Measurements from ENCODE around the gene EFL1.
"Not testable (repeated sequence)": the region's sequence is repeated elsewhere in the genome, so short reads cannot be mapped to it uniquely, and the experiment has no call there.

DNA sequence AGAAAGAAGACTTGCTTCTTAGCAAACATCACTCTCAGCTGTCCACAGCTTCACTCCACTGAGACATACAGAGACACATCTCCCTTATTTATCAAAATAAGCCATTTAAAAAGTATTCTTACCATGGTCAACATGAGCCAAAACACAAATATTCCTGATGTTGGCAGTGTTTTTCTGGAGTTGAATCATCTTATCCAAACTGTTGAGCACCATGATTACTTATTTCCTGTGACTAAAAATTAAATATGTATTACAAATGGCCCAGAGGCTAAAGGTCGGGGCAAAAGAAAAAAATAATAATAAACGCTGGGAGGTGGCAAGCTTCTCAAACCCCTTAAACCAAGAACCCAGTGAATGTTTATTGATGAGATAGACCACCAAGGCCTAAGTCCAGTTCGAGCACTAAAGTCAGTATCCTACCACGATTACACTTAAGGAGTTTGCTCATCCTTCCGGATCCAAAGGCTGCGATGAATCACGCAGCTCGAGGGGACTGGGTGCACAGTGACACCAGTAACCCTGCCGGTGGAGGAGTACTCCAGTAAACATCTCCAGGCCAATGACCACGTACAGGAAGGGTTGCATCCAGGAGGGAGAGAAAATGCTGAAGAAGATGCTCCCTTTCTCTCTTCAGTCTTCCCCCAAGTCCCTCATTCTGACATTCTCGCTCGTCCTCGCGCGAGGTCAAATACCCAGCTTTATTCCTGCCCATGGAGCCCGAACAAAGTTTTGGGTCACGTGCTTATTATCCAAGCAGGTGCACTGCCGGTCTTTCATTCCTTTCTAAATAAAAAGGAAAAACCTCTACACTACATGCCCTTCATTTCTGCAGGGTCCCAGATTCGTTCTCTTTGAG, 740 bp downstream of the EFL1 start:
- TF ChIP-seq, protein P1, sequence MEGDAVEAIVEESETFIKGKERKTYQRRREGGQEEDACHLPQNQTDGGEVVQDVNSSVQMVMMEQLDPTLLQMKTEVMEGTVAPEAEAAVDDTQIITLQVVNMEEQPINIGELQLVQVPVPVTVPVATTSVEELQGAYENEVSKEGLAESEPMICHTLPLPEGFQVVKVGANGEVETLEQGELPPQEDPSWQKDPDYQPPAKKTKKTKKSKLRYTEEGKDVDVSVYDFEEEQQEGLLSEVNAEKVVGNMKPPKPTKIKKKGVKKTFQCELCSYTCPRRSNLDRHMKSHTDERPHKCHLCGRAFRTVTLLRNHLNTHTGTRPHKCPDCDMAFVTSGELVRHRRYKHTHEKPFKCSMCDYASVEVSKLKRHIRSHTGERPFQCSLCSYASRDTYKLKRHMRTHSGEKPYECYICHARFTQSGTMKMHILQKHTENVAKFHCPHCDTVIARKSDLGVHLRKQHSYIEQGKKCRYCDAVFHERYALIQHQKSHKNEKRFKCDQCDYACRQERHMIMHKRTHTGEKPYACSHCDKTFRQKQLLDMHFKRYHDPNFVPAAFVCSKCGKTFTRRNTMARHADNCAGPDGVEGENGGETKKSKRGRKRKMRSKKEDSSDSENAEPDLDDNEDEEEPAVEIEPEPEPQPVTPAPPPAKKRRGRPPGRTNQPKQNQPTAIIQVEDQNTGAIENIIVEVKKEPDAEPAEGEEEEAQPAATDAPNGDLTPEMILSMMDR (IDR thresholded peaks at IDR 0.05; ENCODE audit: low read depth, low read length, missing input control), result not testable (repeated sequence)
- TF ChIP-seq JUND (IDR thresholded peaks at IDR 0.05); TAF1 (conservative IDR thresholded peaks at IDR 0.05); GABPA (IDR thresholded peaks at IDR 0.05 in 1 of 2, conservative IDR thresholded peaks at IDR 0.05 in 1 of 2); SP1 (IDR thresholded peaks at IDR 0.05); NR2F2 (IDR thresholded peaks at IDR 0.05); RAD21 (IDR thresholded peaks at IDR 0.05); EGR1 (IDR thresholded peaks at IDR 0.05; ENCODE audit: low read depth in 2 of 2); YY1 (IDR thresholded peaks at IDR 0.05): not testable (repeated sequence)
- TF ChIP-seq, protein P2, sequence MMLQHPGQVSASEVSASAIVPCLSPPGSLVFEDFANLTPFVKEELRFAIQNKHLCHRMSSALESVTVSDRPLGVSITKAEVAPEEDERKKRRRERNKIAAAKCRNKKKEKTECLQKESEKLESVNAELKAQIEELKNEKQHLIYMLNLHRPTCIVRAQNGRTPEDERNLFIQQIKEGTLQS (IDR thresholded peaks at IDR 0.05), result not testable (repeated sequence)
- TF ChIP-seq, protein P3, sequence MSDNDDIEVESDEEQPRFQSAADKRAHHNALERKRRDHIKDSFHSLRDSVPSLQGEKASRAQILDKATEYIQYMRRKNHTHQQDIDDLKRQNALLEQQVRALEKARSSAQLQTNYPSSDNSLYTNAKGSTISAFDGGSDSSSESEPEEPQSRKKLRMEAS (IDR thresholded peaks at IDR 0.05), result not testable (repeated sequence)
- TF ChIP-seq, protein P4, sequence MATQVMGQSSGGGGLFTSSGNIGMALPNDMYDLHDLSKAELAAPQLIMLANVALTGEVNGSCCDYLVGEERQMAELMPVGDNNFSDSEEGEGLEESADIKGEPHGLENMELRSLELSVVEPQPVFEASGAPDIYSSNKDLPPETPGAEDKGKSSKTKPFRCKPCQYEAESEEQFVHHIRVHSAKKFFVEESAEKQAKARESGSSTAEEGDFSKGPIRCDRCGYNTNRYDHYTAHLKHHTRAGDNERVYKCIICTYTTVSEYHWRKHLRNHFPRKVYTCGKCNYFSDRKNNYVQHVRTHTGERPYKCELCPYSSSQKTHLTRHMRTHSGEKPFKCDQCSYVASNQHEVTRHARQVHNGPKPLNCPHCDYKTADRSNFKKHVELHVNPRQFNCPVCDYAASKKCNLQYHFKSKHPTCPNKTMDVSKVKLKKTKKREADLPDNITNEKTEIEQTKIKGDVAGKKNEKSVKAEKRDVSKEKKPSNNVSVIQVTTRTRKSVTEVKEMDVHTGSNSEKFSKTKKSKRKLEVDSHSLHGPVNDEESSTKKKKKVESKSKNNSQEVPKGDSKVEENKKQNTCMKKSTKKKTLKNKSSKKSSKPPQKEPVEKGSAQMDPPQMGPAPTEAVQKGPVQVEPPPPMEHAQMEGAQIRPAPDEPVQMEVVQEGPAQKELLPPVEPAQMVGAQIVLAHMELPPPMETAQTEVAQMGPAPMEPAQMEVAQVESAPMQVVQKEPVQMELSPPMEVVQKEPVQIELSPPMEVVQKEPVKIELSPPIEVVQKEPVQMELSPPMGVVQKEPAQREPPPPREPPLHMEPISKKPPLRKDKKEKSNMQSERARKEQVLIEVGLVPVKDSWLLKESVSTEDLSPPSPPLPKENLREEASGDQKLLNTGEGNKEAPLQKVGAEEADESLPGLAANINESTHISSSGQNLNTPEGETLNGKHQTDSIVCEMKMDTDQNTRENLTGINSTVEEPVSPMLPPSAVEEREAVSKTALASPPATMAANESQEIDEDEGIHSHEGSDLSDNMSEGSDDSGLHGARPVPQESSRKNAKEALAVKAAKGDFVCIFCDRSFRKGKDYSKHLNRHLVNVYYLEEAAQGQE (IDR thresholded peaks at IDR 0.05), result peak; percentile 25

All from liver (tissue), 3 donors.